ENCODE measurements around the gene WRNIP1. TPM values are rescaled to one million over a fixed set of nuclear protein-coding genes. Genes with fewer than 3 reads are reported as not detected.

The WRNIP1 gene
- total and polyA plus RNA-seq, 9 of the 15 experiments (the other 6 are each of a cell fraction or from before 2014, with no cell fraction given), result 13.2 to 63.6 (median 48.6) TPM

- POLR2A ChIA-PET, result interaction anchor here (1.9 to 3.9 kb wide), 2 partner anchors 10 to 11 kb away, joined by 4 to 21 read pairs; partner anchors contain the start of gene SERPINB1
- Histone ChIP-seq H3K36me3 (ENCODE audit: control insufficient read depth, insufficient read depth, low read length) (peaks cover 23% of the 10 kb centered on the region; the same call in 2 of the 3 replicates), H3K4me3 (no peak overlapping the region), H3K27me3 (ENCODE audit: control insufficient read depth in 2 of 2, insufficient read depth in 2 of 2, low read length in 2 of 2) (no peaks in the 10 kb centered on the region), H2AFZ (ENCODE audit: low read depth, low read length) (no peak overlapping the region), H3K4me1 (replicated peaks in 1 of 2; ENCODE audit: control insufficient read depth in 2 of 2, insufficient read depth in 2 of 2, low read length in 2 of 2) (no peaks in the 10 kb centered on the region), H3K9me1 (ENCODE audit: control insufficient read depth, insufficient read depth, low read length) (no peaks in the 10 kb centered on the region), H3K9me3 (replicated peaks; ENCODE audit: control insufficient read depth, insufficient read depth, low read depth, low read length) (no peaks in the 10 kb centered on the region), H3K9ac (ENCODE audit: insufficient read depth in 1 of 2, low read depth in 2 of 2, low read length in 2 of 2) (no peak overlapping the region), H3K27ac (ENCODE audit: extremely low read depth, low read depth, low read length) (no peak overlapping the region), H3K4me2 (ENCODE audit: insufficient read depth, low read length) (no peak overlapping the region), H3K79me2 (ENCODE audit: control insufficient read depth, insufficient read depth, low read length) (no peaks in the 10 kb centered on the region), H4K20me1 (replicated peaks; ENCODE audit: control insufficient read depth, insufficient read depth, low read length) (no peaks in the 10 kb centered on the region)
- ATAC-seq (no peak), DNase-seq (ENCODE audit: extremely low read depth in 1 of 4, low spot score in 3 of 4) (no peak), FAIRE-seq (no peak)
- intact Hi-C loops (cut with micrococcal nuclease) (no loop called here), in situ Hi-C loops (cut with MboI) (no loop called here)
- CTCF ChIA-PET (ENCODE audit: low intra/inter-chr PET ratio), result interaction anchor here (0.6 kb wide), 1 partner anchor 256 kb away, joined by 3 read pairs; no protein-coding TSS in a partner anchor
- WGBS (ENCODE audit: insufficient coverage, low coverage, missing lambda C conversion rate), result 63% methylated on average over 3 of the region's 3 CpGs
- BruUV-seq (replicated peaks), result no TSS peak
- TF ChIP-seq TBL1XR1 (IDR thresholded peaks at IDR 0.05; ENCODE audit: low read length in 2 of 2), result no peak
- no peak for TF ChIP-seq MAZ (CRISPR knock-in tag; conservative IDR thresholded peaks at IDR 0.05 in 1 of 2, IDR thresholded peaks at IDR 0.05 in 1 of 2)
- no peak for TF ChIP-seq IFI16 (CRISPR knock-in tag; IDR thresholded peaks at IDR 0.05)
- no peak for TF ChIP-seq CHD1 (IDR thresholded peaks at IDR 0.05; ENCODE audit: low read length)
- TF ChIP-seq HIVEP1 (CRISPR knock-in tag; IDR thresholded peaks at IDR 0.05), result no peak
- TF ChIP-seq ZNF197 (CRISPR knock-in tag; IDR thresholded peaks at IDR 0.05; ENCODE audit: low read depth), result no peak
- TF ChIP-seq TFAP4 (CRISPR knock-in tag; IDR thresholded peaks at IDR 0.05; ENCODE audit: borderline replicate concordance), result no peak
- no peak for TF ChIP-seq PREB (CRISPR knock-in tag; IDR thresholded peaks at IDR 0.05)
- TF ChIP-seq CUX1 (CRISPR knock-in tag; IDR thresholded peaks at IDR 0.05), result no peak
- no peak for TF ChIP-seq FOXA3 (CRISPR knock-in tag; conservative IDR thresholded peaks at IDR 0.05 in 1 of 2, IDR thresholded peaks at IDR 0.05 in 1 of 2)
- TF ChIP-seq, protein P1, sequence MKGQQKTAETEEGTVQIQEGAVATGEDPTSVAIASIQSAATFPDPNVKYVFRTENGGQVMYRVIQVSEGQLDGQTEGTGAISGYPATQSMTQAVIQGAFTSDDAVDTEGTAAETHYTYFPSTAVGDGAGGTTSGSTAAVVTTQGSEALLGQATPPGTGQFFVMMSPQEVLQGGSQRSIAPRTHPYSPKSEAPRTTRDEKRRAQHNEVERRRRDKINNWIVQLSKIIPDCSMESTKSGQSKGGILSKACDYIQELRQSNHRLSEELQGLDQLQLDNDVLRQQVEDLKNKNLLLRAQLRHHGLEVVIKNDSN (CRISPR knock-in tag; IDR thresholded peaks at IDR 0.05), result no peak
- TF ChIP-seq, protein P2, sequence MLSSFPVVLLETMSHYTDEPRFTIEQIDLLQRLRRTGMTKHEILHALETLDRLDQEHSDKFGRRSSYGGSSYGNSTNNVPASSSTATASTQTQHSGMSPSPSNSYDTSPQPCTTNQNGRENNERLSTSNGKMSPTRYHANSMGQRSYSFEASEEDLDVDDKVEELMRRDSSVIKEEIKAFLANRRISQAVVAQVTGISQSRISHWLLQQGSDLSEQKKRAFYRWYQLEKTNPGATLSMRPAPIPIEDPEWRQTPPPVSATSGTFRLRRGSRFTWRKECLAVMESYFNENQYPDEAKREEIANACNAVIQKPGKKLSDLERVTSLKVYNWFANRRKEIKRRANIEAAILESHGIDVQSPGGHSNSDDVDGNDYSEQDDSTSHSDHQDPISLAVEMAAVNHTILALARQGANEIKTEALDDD (IDR thresholded peaks at IDR 0.05), result no peak
- TF ChIP-seq EZH2 (IDR thresholded peaks at IDR 0.05; ENCODE audit: borderline replicate concordance, low read depth, low read length), result no peak
Measured at GRCh38 chr6:2830183-2830582, 65.0 kb downstream of the WRNIP1 start.
